ENCODE results near the gene SMR3B. TPM values are rescaled to one million over a fixed set of nuclear protein-coding genes. Genes with fewer than 3 reads are reported as not detected.

Gene SMR3B
- total RNA-seq, 3 donors from 2014 or later (not counting 1 experiment from before 2014, with no cell fraction given), result not detected

GRCh38 chr4:70365479-70365878 is 17.5 kb upstream of the SMR3B start:
- Mint-ChIP-seq H3K27ac (no peak overlapping the region), H3K4me3 (no peak overlapping the region), H3K9me3 (peaks cover 3 to 4% of the 10 kb centered on the region in 2 donors), H3K4me1 (no peaks in the 10 kb centered on the region), H3K36me3 (no peaks in the 10 kb centered on the region), H3K27me3 (ENCODE audit: low read depth in 2 of 2) (no peaks in the 10 kb centered on the region)
- no peak overlapping the region for H3K27ac ChIP-seq (ENCODE audit: low read length)
- no peak for TF ChIP-seq CTCF (IDR thresholded peaks at IDR 0.05)
- 84% methylated on average over 2 of the region's 2 CpGs for whole genome bisulfite sequencing (ENCODE audit: insufficient coverage)
- no peaks in the 10 kb centered on the region for H3K9me3 ChIP-seq (ENCODE audit: control insufficient read depth, insufficient read depth, low read length)
- DNase-seq, result no peak
- intact Hi-C loops (cut with micrococcal nuclease), result no loop called here
- H3K4me3 ChIP-seq (ENCODE audit: low read length), result no peak overlapping the region
- no peaks in the 10 kb centered on the region for H3K27me3 ChIP-seq (ENCODE audit: control insufficient read depth, insufficient read depth, low read length)
- no peaks in the 10 kb centered on the region for H3K4me1 ChIP-seq (ENCODE audit: control insufficient read depth, insufficient read depth, low read length)
- no peak for ATAC-seq
- no peaks in the 10 kb centered on the region for H3K36me3 ChIP-seq (ENCODE audit: control insufficient read depth, insufficient read depth, low read length)

DNA sequence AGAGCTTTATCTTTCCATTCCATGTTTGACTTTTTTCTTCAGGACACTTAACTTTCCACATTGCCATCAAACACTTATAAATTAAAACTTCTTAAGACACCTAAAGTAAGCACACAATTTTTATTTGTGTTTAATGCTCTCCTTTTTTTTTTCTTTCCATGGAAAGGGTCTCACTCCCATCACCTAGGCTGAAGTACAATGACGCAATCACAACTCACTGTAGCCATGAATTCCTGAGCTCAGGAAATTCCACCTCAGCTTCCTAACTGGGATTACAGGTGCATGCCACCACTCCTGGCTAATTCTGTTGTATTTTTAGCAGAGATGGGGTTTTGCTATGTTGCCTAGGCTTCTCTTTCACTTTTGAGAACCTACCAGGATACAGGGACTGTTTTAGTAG is 15.1 kb upstream of the SMR3B start:
- H3K9me3 ChIP-seq (ENCODE audit: control insufficient read depth, insufficient read depth, low read length), result no peaks in the 10 kb centered on the region
- intact Hi-C loops (cut with micrococcal nuclease), result no loop called here
- H3K4me1 Mint-ChIP-seq, result no peaks in the 10 kb centered on the region
- ATAC-seq (no peak), DNase-seq (no peak)
- H3K27me3 Mint-ChIP-seq (ENCODE audit: low read depth in 2 of 2), result no peaks in the 10 kb centered on the region
- H3K27ac Mint-ChIP-seq, result no peak overlapping the region
- H3K9me3 Mint-ChIP-seq, result peaks cover 3 to 7% of the 10 kb centered on the region in 2 donors
- no peaks in the 10 kb centered on the region for H3K27me3 ChIP-seq (ENCODE audit: control insufficient read depth, insufficient read depth, low read length)
- H3K4me3 Mint-ChIP-seq, result no peak overlapping the region
- 100% methylated on average over 1 of the region's 1 CpG for WGBS (ENCODE audit: insufficient coverage)
- no peaks in the 10 kb centered on the region for H3K36me3 Mint-ChIP-seq
- H3K4me1 ChIP-seq (ENCODE audit: control insufficient read depth, insufficient read depth, low read length), result no peaks in the 10 kb centered on the region
- no peak overlapping the region for H3K4me3 ChIP-seq (ENCODE audit: low read length)
- H3K36me3 ChIP-seq (ENCODE audit: control insufficient read depth, insufficient read depth, low read length), result no peaks in the 10 kb centered on the region
- H3K27ac ChIP-seq (ENCODE audit: low read length), result no peak overlapping the region
- TF ChIP-seq CTCF (IDR thresholded peaks at IDR 0.05), result no peak

- no peak for DNase-seq
- no peak for ATAC-seq
- no peaks in the 10 kb centered on the region for H3K4me1 Mint-ChIP-seq
- no peaks in the 10 kb centered on the region for H3K27me3 ChIP-seq (ENCODE audit: control insufficient read depth, insufficient read depth, low read length)
- intact Hi-C loops (cut with micrococcal nuclease), result no loop called here
- H3K9me3 ChIP-seq (ENCODE audit: control insufficient read depth, insufficient read depth, low read length), result no peaks in the 10 kb centered on the region
- H3K36me3 Mint-ChIP-seq, result no peaks in the 10 kb centered on the region
- H3K27me3 Mint-ChIP-seq (ENCODE audit: low read depth in 2 of 2), result no peaks in the 10 kb centered on the region
- no peak overlapping the region for H3K27ac ChIP-seq (ENCODE audit: low read length)
- TF ChIP-seq CTCF (IDR thresholded peaks at IDR 0.05), result no peak
- H3K9me3 Mint-ChIP-seq, result peaks cover 0 to 16% of the 10 kb centered on the region in 2 donors
- H3K4me1 ChIP-seq (ENCODE audit: control insufficient read depth, insufficient read depth, low read length), result no peaks in the 10 kb centered on the region
- no peak overlapping the region for H3K4me3 ChIP-seq (ENCODE audit: low read length)
- H3K27ac Mint-ChIP-seq, result no peak overlapping the region
- WGBS (ENCODE audit: insufficient coverage), result 93% methylated on average over 3 of the region's 4 CpGs
- H3K36me3 ChIP-seq (ENCODE audit: control insufficient read depth, insufficient read depth, low read length), result no peaks in the 10 kb centered on the region
- H3K4me3 Mint-ChIP-seq, result no peak overlapping the region
Measured at GRCh38 chr4:70371987-70372386, 10.9 kb upstream of the SMR3B start.

DNA sequence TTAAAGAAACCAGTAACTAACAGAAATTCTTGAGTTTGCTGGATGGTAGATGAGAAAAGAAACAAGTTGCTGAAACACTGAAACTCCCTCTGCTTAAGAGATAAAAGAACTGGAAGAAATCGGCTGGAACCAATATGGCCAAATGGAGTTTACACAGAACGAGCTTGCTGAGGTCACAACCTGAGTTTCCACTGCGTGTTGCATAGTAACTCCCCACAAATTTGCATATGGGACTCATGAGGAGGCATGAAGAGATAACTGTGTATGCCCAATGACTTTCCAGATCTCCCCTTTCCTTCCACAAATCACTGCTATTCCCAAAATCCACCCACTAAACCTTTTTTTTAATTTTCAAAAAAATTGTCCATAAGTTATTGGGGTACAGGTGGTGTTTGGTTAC is 10.2 kb upstream of the SMR3B start:
- 82% methylated on average over 3 of the region's 3 CpGs for WGBS (ENCODE audit: insufficient coverage)
- DNase-seq, result no peak
- H3K9me3 ChIP-seq (ENCODE audit: control insufficient read depth, insufficient read depth, low read length), result no peaks in the 10 kb centered on the region
- intact Hi-C loops (cut with micrococcal nuclease), result no loop called here
- H3K27ac Mint-ChIP-seq, result no peak overlapping the region
- no peak overlapping the region for H3K4me3 Mint-ChIP-seq
- H3K27me3 Mint-ChIP-seq (ENCODE audit: low read depth in 2 of 2), result no peaks in the 10 kb centered on the region
- no peaks in the 10 kb centered on the region for H3K36me3 Mint-ChIP-seq
- no peaks in the 10 kb centered on the region for H3K4me1 Mint-ChIP-seq
- no peaks in the 10 kb centered on the region for H3K27me3 ChIP-seq (ENCODE audit: control insufficient read depth, insufficient read depth, low read length)
- no peak for ATAC-seq
- H3K4me3 ChIP-seq (ENCODE audit: low read length), result no peak overlapping the region
- no peak for TF ChIP-seq CTCF (IDR thresholded peaks at IDR 0.05)
- H3K27ac ChIP-seq (ENCODE audit: low read length), result no peak overlapping the region
- H3K36me3 ChIP-seq (ENCODE audit: control insufficient read depth, insufficient read depth, low read length), result no peaks in the 10 kb centered on the region
- no peaks in the 10 kb centered on the region for H3K4me1 ChIP-seq (ENCODE audit: control insufficient read depth, insufficient read depth, low read length)
- H3K9me3 Mint-ChIP-seq, result peaks cover 0 to 16% of the 10 kb centered on the region in 2 donors

All from natural killer cell (primary cell).